Loucy (cell line): Measurements from ENCODE around the gene POLRMT.

Experiments used
- CTCF ChIP-seq: fragments of 200-600 bp; sonication (generic); conservative IDR thresholded peaks from 2 replicates; pipeline ENCODE4 v1.5.1; 2014; ENCODE audit warnings: mild to moderate bottlenecking, antibody characterized with exemption, low read length
- EZH2phosphoT487 ChIP-seq: fragments of 200-600 bp; IDR thresholded peaks from 2 replicates; pipeline ENCODE4 v1.6.1; 2018; ENCODE audit warnings: antibody characterized with exemption, mild to moderate bottlenecking, moderate library complexity, borderline replicate concordance

DNA sequence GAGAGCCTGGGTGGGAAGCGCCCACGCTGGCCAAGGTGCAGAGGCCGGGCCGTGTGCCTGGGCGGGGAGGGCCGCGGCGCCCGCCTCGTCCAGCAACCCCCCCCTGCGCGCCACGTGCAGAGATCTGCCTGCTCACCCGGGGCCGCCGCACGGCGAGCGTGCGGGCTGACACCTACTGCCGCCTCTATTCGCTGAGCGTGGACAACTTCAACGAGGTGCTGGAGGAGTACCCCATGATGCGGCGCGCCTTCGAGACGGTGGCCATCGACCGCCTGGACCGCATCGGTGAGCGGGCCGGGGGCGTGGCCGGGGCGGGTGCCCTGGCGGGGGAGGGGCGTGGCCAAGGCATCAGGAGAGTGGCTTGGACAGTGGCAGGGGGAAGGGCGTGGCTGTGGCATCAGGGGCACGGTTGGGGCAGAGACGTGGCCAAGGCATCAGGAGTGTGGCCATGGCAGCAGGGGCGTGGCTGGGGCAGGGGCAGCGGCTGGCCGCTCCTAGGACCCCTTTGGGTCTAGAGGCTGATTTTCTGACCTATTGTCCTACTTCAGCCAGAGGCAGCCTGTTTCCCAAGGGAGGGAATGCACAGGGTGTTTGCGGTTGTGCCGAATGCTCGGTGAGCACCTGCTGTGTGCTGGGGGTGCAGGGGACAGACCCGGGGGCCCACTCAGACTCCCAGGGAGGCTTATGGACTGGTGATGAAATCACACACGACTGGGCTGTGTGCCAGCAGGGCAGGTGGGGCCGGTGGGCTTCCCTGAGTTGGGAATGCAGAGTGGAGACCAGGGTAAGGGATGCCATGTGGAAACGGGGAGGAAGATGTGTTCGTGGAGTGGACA lies 19.4 kb downstream of the POLRMT start:
- TF ChIP-seq CTCF, result no peak
- TF ChIP-seq EZH2phosphoT487, result no peak
